ENCODE results near the gene F11.
"Not testable (repeated sequence)": the region's sequence is repeated elsewhere in the genome, so short reads cannot be mapped to it uniquely, and the experiment has no call there.

The F11 gene

GRCh38 chr4:186265683-186266652, at the start of gene F11:
Gene F11 (plus strand): TSS chr4:186266189. CDS start chr4:186267137, 948 bp downstream.
- no peak for DNase-seq (ENCODE audit: low spot score)

- DNase-seq (ENCODE audit: low spot score): no peak
Measured at GRCh38 chr4:186216465-186217024, 49.4 kb upstream of the F11 start.

DNA sequence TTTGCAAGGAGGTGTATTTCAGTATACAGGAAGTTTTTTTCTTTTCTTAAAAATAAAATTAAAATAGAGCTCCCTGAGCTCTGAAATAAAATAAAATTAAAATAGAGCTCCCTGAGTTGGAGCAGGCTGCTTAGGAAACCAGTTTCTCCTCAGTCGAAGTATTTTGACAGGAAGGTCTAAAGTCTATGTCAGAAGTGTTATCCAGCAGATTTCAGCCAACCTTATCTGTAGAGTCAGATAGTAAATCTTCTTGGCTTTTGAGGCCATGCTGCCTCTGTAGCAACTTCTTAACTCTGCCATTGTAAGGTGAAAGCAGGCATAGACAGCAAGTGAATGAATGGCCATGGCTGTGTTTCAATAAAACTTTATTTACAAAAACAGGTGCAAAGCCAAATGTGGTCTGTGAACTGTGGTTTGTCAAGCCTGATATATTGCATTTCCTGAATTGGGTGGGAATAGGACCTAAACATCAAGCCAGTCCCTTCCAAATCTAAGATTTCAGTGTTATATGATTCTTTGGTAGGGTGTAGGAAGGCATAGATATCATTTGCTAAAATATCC, 48.2 kb upstream of the F11 start:
- DNase-seq (ENCODE audit: low spot score): no peak

DNA sequence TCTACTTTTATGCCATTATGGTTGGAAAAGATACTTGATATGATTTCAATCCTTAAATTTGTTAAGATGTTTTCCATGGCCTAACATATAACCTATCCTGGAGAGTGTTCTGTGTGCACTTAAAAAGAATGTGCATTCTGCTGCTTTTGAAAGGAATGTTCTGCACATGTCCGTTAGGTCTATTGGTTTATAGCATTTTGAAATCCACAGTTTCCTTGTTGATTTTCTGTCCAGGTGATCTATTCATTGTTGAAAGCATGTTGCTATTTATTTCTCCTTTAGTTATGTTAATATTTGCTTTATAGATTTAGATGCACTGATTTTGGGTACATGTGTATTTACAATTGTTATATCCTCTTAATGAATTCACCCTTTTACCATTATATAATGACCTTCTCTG, 44.4 kb upstream of the F11 start:
- no peak for DNase-seq (ENCODE audit: low spot score)

- DNase-seq (ENCODE audit: low spot score): no peak
Measured at GRCh38 chr4:186225848-186226247, 40.1 kb upstream of the F11 start.

DNA sequence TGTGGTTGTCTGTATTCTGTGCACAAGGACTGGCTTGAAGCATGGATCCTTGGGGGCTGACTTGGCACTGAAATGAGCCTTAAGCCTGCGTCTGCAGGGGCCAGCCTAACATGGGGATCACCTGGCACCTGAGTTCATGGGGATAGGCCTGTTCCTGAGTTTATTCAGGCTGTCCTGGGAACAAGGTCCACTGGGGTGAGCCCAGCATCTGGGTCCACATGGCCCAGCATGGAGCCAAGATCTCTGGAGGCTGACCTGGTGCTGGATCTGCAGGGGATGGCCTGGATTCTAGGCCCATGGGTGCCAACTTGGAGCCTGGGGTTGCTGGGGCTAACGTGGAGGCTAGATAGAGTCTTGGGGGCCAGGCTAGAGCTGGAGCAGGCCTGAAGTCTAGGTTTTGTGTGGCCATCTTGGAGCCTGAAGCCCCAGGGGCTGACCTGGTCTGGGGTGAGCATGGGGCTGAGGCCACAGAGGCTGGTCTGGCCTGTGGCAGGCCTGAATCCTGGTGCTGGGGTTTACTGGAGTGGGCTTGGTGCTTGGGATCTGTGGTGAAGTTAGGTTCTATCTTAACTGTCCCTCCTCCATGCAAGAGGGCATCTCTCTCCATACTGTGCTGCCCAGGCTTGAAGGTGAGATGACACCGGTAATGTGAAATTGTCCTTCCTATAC, 39.3 kb upstream of the F11 start:
- DNase-seq (ENCODE audit: low spot score): no peak

GRCh38 chr4:186227221-186227620, 38.8 kb upstream of the F11 start, which contains the start of gene KLKB1:
Gene KLKB1 (plus strand): TSS chr4:186227507. CDS start chr4:186228196, 689 bp downstream.
- no peak for DNase-seq (ENCODE audit: low spot score)

DNA sequence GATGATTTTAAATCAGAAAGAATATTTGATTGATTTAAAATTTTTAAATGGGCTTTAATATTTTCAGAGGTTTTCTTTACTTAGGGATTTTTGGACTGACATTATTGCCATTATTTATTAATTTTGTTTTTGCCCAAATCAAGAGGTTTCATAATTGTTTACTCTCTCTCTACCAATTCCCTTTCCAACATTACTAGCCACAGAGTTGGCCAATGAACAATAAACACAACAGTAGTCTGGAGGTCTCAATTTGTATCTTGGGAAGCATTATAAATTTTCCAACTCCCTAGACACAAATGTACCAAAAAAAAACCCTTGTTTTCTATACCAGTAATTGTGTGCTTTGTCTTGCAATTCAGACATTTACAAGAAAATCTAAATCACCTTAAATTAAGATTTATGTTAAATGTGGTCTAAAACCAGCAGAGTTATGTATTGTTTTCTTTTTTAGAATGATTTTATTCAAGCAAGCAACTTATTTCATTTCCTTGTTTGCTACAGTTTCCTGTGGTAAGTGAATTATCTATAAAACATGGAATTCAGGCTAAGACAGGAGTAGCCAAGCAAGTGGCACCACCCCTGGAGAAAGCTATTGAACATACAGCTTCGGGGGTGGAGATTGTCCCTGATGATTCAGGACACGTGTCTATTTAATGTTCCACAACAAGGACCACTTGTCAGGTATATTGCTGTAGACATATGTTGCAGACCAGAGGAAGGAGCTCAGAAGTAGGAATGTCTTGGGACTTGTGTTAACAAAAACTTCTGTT, 38.1 kb upstream of the F11 start:
- no peak for DNase-seq (ENCODE audit: low spot score)

- no peak for DNase-seq (ENCODE audit: low spot score)
Measured at GRCh38 chr4:186228514-186228894, 37.5 kb upstream of the F11 start.

- DNase-seq (ENCODE audit: low spot score): no peak
Measured at GRCh38 chr4:186234367-186234766, 31.6 kb upstream of the F11 start.

DNA sequence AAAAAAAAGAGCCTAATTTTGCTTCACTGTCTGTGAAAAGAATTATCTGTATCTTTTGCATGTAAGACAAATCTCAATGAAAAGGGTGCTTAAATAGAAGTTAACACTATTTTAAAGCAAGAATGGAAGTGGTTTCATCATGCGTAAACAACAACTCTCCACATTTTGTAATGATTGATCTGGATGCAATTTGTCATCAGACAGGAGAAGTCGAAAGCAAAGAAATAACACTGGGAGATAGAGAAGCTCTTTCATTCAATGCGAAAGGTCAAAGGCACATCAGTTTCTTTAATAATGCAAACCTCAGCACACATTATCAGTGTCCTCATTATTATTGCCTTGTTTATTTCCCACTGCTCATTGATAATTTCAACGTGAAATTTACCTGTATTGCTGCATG, 29.9 kb upstream of the F11 start:
- DNase-seq (ENCODE audit: low spot score): no peak

GRCh38 chr4:186240452-186240847, 25.5 kb upstream of the F11 start:
- DNase-seq (ENCODE audit: low spot score): no peak

DNA sequence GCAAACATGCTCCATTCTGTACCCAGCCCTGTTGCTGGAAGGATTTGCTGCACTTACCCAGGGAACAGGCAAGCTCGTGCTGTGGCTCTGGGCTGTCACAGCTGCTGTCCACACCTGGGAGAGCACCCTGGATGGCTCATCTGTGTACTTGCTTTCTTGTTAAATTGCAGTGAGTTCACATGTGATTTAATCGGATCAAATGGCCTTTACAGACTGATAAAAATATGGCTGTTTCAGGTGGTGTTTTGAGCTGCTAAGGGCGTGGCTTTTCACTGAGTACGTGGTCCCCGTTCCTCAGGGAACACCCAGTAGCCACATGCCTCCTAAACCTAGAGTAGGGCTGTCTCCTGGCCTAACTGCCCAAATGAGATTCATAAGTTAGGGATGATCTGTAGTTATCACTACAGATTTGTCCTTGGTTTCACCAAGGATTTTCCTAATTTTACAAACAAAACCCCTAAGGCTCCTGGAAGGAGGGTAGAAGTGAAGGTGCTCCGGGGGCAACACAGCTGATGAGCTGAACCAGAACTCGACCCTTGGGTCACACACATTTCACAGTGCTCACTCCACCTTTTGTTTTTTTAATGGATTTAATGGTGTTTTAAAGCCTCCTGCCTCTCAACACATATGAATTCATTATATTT, 25.0 kb upstream of the F11 start:
- no peak for DNase-seq (ENCODE audit: low spot score)

GRCh38 chr4:186241616-186242015, 24.4 kb upstream of the F11 start:
- DNase-seq (ENCODE audit: low spot score): no peak

DNA sequence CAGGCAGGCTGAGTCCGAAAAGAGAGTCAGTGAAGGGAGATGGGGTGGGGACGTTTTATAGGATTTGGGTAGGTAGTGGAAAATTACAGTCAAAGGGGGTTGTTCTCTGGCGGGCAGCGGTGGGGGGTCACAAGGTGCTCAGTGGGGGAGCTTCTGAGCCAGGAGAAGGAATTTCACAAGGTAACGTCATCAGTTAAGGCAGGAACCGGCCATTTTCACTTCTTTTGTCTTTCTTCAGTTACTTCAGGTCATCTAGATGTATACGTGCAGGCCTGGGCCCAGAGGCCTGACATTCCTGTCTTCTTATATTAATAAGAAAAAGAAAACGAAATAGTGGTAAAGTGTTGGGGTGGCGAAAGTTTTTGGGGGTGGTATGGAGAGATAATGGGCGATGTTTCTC, 24.0 kb upstream of the F11 start:
- DNase-seq (ENCODE audit: low spot score): not testable (repeated sequence)

DNA sequence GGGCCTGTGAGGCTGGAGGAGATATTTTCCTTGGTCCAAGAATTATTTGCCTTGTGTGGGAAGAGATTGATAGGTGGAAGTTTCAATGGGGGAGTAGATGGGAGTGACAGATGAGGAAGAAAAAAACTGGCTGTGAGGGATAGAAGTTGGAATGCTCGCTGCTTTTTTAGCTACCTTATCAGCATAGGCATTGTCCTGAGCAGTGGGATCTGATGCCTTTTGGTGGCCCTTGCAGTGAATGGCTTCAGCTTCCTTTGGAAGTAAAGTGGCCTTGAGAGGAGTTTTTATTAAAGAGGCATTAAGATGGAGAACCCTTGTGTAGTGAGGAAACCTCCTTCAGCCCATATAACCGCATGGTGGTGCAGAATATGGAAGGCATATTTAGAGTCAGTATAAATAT, 22.7 kb upstream of the F11 start:
- DNase-seq (ENCODE audit: low spot score): no peak

- no peak for DNase-seq (ENCODE audit: low spot score)
Measured at GRCh38 chr4:186244835-186245234, 21.2 kb upstream of the F11 start.

DNA sequence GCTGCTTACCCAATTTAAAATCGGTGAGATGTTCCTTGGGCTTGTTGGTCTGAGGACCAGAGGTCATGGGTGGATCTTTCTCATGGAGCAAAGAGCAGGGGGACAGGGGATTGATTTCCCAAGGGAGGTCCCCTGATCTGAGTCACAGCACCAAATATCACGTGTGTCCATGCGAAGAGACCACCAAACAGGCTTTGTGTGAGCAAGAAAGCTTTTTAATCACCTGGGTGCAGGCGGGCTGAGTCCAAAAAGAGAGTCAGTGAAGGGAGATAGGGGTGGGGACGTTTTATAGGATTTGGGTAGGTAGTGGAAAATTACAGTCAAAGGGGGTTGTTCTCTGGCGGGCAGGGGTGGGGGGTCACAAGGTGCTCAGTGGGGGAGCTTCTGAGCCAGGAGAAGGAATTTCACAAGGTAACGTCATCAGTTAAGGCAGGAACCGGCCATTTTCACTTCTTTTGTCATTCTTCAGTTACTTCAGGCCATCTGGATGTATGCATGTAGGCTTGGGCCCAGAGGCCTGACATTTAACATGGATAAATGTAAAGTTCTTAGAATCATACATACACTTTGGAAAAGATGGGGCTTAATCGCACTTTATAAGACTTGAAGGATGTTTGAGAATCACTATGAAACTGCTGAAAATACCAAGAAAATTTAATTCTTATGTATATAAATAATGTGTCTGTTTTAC, 18.8 kb upstream of the F11 start:
- DNase-seq (ENCODE audit: low spot score): not testable (repeated sequence)

DNA sequence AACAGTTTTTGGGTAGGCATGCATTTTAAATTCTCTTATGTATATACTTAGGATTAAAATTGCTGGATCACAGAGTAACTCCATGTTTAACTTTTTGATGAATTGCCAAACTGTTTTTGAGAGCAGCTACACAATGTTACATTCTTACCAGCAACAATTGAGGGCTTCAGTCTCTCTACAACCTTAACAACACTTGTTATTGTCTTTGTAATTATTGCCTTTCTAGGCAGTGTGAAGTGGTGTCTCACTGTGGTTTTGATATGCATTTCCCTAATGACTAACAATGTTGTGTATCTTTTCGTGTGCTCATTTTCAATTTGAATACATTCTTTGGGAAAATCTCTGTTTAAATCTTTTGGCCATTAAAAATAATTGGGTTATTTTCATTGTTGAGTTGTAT, 17.3 kb upstream of the F11 start:
- DNase-seq (ENCODE audit: low spot score): no peak

All from LoVo (cell line).